HCT116 (cell line): ENCODE results near the gene CDK4. TPM values are rescaled to one million over a fixed set of nuclear protein-coding genes. Genes with fewer than 3 reads are reported as not detected.

ENCODE experiments used
- ATAC-seq: fragments of 200-7000 bp; cut with Tn5 transposase; 2 replicates; pipeline ENCODE4 v1.9.1; 2020; ENCODE audit warnings: mild to moderate bottlenecking, moderate library complexity
- BruUV-seq: library from RNA; stranded (reverse); fragments of 400-500 nt; replicated peaks from 2 replicates; lab custom pipeline; 2021; lab: Mats Ljungman, UMichigan
- CTCF ChIA-PET: fragments of 300-600 bp; sonication (Branson Sonifier 250); formaldehyde crosslinking; loops from one replicate; lab custom pipeline; 2021; ENCODE audit warnings: antibody characterized with exemption; lab: Charles Lee
- POLR2A ChIA-PET: fragments of 300-600, 350-600 bp; sonication (Branson Sonifier 250); formaldehyde crosslinking; loops from one replicate; lab custom pipeline; 2021; ENCODE audit warnings: antibody characterized with exemption; lab: Charles Lee
- RAD21 ChIA-PET, 2 experiments: fragments of 300-600 bp; sonication (Branson Sonifier 250); formaldehyde crosslinking; loops; one replicate each; lab custom pipeline; 2023; ENCODE audit warnings: low total read pairs in 2 of 2; ENCODE audit not compliant: uncharacterized antibody in 2 of 2, unreplicated experiment in 2 of 2, low non-redundant PET in 1 of 2; lab: Charles Lee
- DNase-seq: peaks from one replicate; pipeline ENCODE4 v3.0.0-alpha.2; 2010; ENCODE audit warnings: low read depth, low spot score
- H2AFZ ChIP-seq: fragments of 200-600 bp; shearing (Covaris generic), sonication (generic); 2 replicates; pipeline ENCODE4 v1.6.1; 2017; ENCODE audit warnings: low read depth, mixed run types, mixed read lengths, antibody characterized with exemption, low read length; ENCODE audit not compliant: poor library complexity, severe bottlenecking
- H3K27ac ChIP-seq: 2 replicates; pipeline ENCODE4 v1.5.1; 2012; ENCODE audit warnings: low read depth, low read length
- H3K27me3 ChIP-seq: fragments of 200-600 bp; sonication (generic); 2 replicates; pipeline ENCODE4 v1.6.1; 2016; ENCODE audit warnings: mixed run types, low read length, mixed read lengths; ENCODE audit not compliant: insufficient read depth
- H3K36me3 ChIP-seq, 2 experiments: fragments of 200-500 bp in 1 of 2; fragments of 200-600 bp in 1 of 2; sonication (Bioruptor generic) in 1 of 2; sonication (generic) in 1 of 2; 2 replicates each; pipeline versions ENCODE4 v1.5.1 to v1.6.1; 2014 to 2016; ENCODE audit warnings: low read length in 2 of 2, inconsistent platforms in 1 of 2, mixed read lengths in 1 of 2, mixed run types in 1 of 2; ENCODE audit not compliant: insufficient read depth in 2 of 2, control insufficient read depth in 1 of 2
- H3K4me1 ChIP-seq, 2 experiments: fragments of 200-600 bp in 1 of 2; sonication (generic) in 1 of 2; 2 replicates each; pipeline versions ENCODE4 v1.5.1 to v1.6.1; 2012 to 2017; ENCODE audit warnings: low read length in 2 of 2, inconsistent platforms in 1 of 2, mild to moderate bottlenecking in 1 of 2, mixed read lengths in 1 of 2, mixed run types in 1 of 2, moderate library complexity in 1 of 2; ENCODE audit not compliant: insufficient read depth in 2 of 2, control insufficient read depth in 1 of 2
- H3K4me2 ChIP-seq: fragments of 200-600 bp; sonication (generic); 2 replicates; pipeline ENCODE4 v1.6.1; 2017; ENCODE audit warnings: mixed run types, low read length, mixed read lengths
- H3K4me3 ChIP-seq, 2 experiments: fragments of 200-600 bp in 1 of 2; sonication (generic) in 1 of 2; replicated peaks in 1 of 2; 2 replicates each; pipeline ENCODE4 v1.5.1; 2011 to 2016; ENCODE audit warnings: low read length in 2 of 2, control low read depth in 1 of 2, low read depth in 1 of 2, mild to moderate bottlenecking in 1 of 2, mixed read lengths in 1 of 2, mixed run types in 1 of 2
- H3K79me2 ChIP-seq: fragments of 200-600 bp; sonication (generic); 2 replicates; pipeline ENCODE4 v1.6.1; 2017; ENCODE audit warnings: mild to moderate bottlenecking, mixed run types, low read length, moderate library complexity, mixed read lengths; ENCODE audit not compliant: insufficient read depth
- H3K9ac ChIP-seq: fragments of 200-600 bp; sonication (generic); 2 replicates; pipeline ENCODE4 v1.6.1; 2016; ENCODE audit warnings: low read length, mixed read lengths
- H3K9me2 ChIP-seq: fragments of 200-600 bp; sonication (generic), shearing (Covaris generic); 2 replicates; pipeline ENCODE4 v1.6.1; 2017; ENCODE audit warnings: mixed run types, mild to moderate bottlenecking, moderate library complexity; ENCODE audit not compliant: insufficient read depth
- H3K9me3 ChIP-seq, 2 experiments: fragments of 200-500 bp in 1 of 2; fragments of 200-600 bp in 1 of 2; sonication (Bioruptor generic) in 1 of 2; sonication (generic) in 1 of 2; 2 replicates each; pipeline ENCODE4 v1.6.1; 2014 to 2017; ENCODE audit warnings: low read length in 2 of 2, mixed read lengths in 2 of 2, inconsistent platforms in 1 of 2, low read depth in 1 of 2, mild to moderate bottlenecking in 1 of 2, mixed run types in 1 of 2, moderate library complexity in 1 of 2; ENCODE audit not compliant: control insufficient read depth in 1 of 2, insufficient read depth in 1 of 2
- H4K20me1 ChIP-seq: fragments of 200-600 bp; sonication (generic), shearing (Covaris generic); 2 replicates; pipeline ENCODE4 v1.6.1; 2017; ENCODE audit warnings: mixed run types, mild to moderate bottlenecking, moderate library complexity; ENCODE audit not compliant: insufficient read depth
- CBX3 ChIP-seq: IDR thresholded peaks from 2 replicates; pipeline ENCODE4 v1.6.1; 2012; ENCODE audit warnings: low read depth
- CEBPB ChIP-seq: IDR thresholded peaks from 2 replicates; pipeline ENCODE4 v1.6.1; 2012; ENCODE audit warnings: low read depth
- ELF1 ChIP-seq: IDR thresholded peaks from 2 replicates; pipeline ENCODE4 v1.6.1; 2012; ENCODE audit warnings: low read depth, borderline replicate concordance
- EZH2phosphoT487 ChIP-seq: fragments of 200-600 bp; IDR thresholded peaks from 2 replicates; pipeline ENCODE4 v1.6.1; 2018; ENCODE audit warnings: antibody characterized with exemption, borderline replicate concordance
- FOSL1 ChIP-seq: IDR thresholded peaks from 2 replicates; pipeline ENCODE4 v1.6.1; 2012; ENCODE audit warnings: low read depth
- JUND ChIP-seq: IDR thresholded peaks from 2 replicates; pipeline ENCODE4 v1.6.1; 2012
- POLR2A ChIP-seq: IDR thresholded peaks from 2 replicates; pipeline ENCODE4 v1.7.0; 2011; ENCODE audit warnings: borderline replicate concordance; ENCODE audit not compliant: insufficient read depth, insufficient read length; ENCODE audit errors: extremely low read depth
- POLR2AphosphoS5 ChIP-seq: IDR thresholded peaks from 2 replicates; pipeline ENCODE4 v1.6.1; 2011; ENCODE audit warnings: mild to moderate bottlenecking, low read depth, low read length, moderate library complexity
- SIN3A ChIP-seq: IDR thresholded peaks from 2 replicates; pipeline ENCODE4 v1.6.1; 2012; ENCODE audit warnings: low read depth
- SRF ChIP-seq: IDR thresholded peaks from 2 replicates; pipeline ENCODE4 v1.6.1; 2012; ENCODE audit warnings: low read depth
- TCF7L2 ChIP-seq: IDR thresholded peaks from 2 replicates; pipeline ENCODE4 v1.7.0; 2011; ENCODE audit warnings: borderline replicate concordance, inconsistent platforms; ENCODE audit not compliant: insufficient read depth, insufficient read length; ENCODE audit errors: extremely low read depth
- YY1 ChIP-seq: IDR thresholded peaks from 2 replicates; pipeline ENCODE4 v1.6.1; 2011; ENCODE audit warnings: low read length, low read depth, moderate library complexity, mild to moderate bottlenecking; ENCODE audit not compliant: insufficient replicate concordance; ENCODE audit errors: extremely low read depth
- ZBTB33 ChIP-seq: IDR thresholded peaks from 2 replicates; pipeline ENCODE4 v1.6.1; 2011; ENCODE audit warnings: mild to moderate bottlenecking, low read length, moderate library complexity; ENCODE audit not compliant: insufficient replicate concordance; ENCODE audit errors: extremely low read depth
- ZFX ChIP-seq: fragments of 450-650 bp; IDR thresholded peaks from 2 replicates; pipeline ENCODE4 v1.6.1; 2017
- ZNF274 ChIP-seq: fragments of 200-500 bp; sonication (Bioruptor generic); IDR thresholded peaks from 2 replicates; pipeline ENCODE4 v1.6.1; 2014; ENCODE audit warnings: mild to moderate bottlenecking, low read depth, low read length, inconsistent platforms
- intact Hi-C: fragments of 100-400 bp; cut with micrococcal nuclease; formaldehyde crosslinking; loops from 2 replicates; pipeline ENCODE4 v1.10.0; 2022
- total RNA-seq: library from RNA; stranded (reverse); gene quantifications from one replicate; pipeline ENCODE4 v1.2.1, GENCODE V29; 2021; ENCODE audit not compliant: unreplicated experiment
- TF ChIP-seq, protein P1 (sequence below), 3 experiments: fragments of 200-600 bp in 1 of 3; sonication (generic) in 1 of 3; IDR thresholded peaks in 2 of 3; conservative IDR thresholded peaks in 1 of 3; 2 replicates each; pipeline ENCODE4 v1.5.1; 2012 to 2017; ENCODE audit warnings: low read depth in 2 of 3, low read length in 2 of 3, antibody characterized with exemption in 1 of 3, borderline replicate concordance in 1 of 3, control low read depth in 1 of 3, mild to moderate bottlenecking in 1 of 3, mixed read lengths in 1 of 3, mixed run types in 1 of 3, moderate library complexity in 1 of 3; ENCODE audit not compliant: insufficient read depth in 1 of 3
- TF ChIP-seq, protein P2 (sequence below): IDR thresholded peaks from 2 replicates; pipeline ENCODE4 v1.6.1; 2012

Gene CDK4
- total RNA-seq, 1 experiment from 2014 or later, result 206 TPM

DNA sequence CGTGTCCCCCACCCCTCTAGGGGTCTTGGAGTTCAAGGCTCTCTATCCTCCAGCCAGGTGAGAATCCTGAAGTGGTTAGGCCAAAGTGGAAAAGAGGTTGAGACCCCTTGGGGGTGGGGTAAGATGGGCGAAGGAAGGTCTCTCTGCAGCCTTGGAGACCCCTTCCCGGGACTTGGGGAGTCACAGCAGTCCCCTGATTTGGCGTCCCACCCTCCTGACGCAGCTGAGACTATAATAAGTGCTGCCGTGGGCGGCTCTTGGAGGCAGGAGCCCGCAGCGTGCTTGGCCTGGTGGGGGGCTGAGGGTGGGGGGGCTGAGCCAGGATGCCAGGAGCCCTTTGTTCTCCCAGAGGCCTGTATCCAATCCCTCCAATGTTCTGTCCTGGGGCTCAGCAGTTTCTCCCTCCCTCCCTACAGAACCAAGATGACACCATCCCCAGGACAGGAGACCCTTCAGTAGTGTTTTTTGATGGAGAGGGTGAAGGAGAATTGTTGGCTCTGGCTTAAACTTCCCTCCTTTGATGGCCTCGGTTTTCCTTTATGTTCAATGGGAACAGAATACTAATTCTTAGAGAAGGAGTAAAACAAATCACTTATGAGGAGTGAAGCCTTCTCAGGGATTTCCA, 12.1 kb downstream of the CDK4 start (continued):
- TF ChIP-seq, protein P1, sequence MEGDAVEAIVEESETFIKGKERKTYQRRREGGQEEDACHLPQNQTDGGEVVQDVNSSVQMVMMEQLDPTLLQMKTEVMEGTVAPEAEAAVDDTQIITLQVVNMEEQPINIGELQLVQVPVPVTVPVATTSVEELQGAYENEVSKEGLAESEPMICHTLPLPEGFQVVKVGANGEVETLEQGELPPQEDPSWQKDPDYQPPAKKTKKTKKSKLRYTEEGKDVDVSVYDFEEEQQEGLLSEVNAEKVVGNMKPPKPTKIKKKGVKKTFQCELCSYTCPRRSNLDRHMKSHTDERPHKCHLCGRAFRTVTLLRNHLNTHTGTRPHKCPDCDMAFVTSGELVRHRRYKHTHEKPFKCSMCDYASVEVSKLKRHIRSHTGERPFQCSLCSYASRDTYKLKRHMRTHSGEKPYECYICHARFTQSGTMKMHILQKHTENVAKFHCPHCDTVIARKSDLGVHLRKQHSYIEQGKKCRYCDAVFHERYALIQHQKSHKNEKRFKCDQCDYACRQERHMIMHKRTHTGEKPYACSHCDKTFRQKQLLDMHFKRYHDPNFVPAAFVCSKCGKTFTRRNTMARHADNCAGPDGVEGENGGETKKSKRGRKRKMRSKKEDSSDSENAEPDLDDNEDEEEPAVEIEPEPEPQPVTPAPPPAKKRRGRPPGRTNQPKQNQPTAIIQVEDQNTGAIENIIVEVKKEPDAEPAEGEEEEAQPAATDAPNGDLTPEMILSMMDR (IDR thresholded peaks at IDR 0.05 in 2 of 3, conservative IDR thresholded peaks at IDR 0.05 in 1 of 3; ENCODE audit: borderline replicate concordance in 1 of 3, insufficient read depth in 1 of 3, low read depth in 2 of 3, low read length in 2 of 3), result no peak
- TF ChIP-seq POLR2AphosphoS5 (no peak), EZH2phosphoT487 (no peak), CBX3 (no peak), SIN3A (no peak), TCF7L2 (no peak)

- H3K4me1 ChIP-seq, result peaks cover 10 to 26% of the 10 kb centered on the region in 2 experiments; a peak in 3 of 4 replicates
- CTCF ChIA-PET, result no interaction called here
- no peaks in the 10 kb centered on the region for H3K79me2 ChIP-seq
- TF ChIP-seq ZBTB33 (no peak), ZFX (no peak), ELF1 (no peak), CEBPB (no peak), SRF (no peak), ZNF274 (no peak), POLR2A (no peak), JUND (no peak), YY1 (no peak), FOSL1 (no peak)
- TF ChIP-seq, protein P2, sequence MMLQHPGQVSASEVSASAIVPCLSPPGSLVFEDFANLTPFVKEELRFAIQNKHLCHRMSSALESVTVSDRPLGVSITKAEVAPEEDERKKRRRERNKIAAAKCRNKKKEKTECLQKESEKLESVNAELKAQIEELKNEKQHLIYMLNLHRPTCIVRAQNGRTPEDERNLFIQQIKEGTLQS, result no peak
- TF ChIP-seq, protein P1 (IDR thresholded peaks at IDR 0.05 in 2 of 3, conservative IDR thresholded peaks at IDR 0.05 in 1 of 3; ENCODE audit: borderline replicate concordance in 1 of 3, insufficient read depth in 1 of 3, low read depth in 2 of 3, low read length in 2 of 3), result no peak
Measured at GRCh38 chr12:57739387-57739786, 12.7 kb downstream of the CDK4 start.

More at GRCh38 chr12:57739387-57739786, 12.7 kb downstream of the CDK4 start:
- ATAC-seq, result no peak
- peaks cover 0 to under 1% of the 10 kb centered on the region in 2 experiments; a peak in 1 of 4 replicates for H3K36me3 ChIP-seq
- H3K4me3 ChIP-seq, result no peak overlapping the region
- ChIA-PET POLR2A (no interaction called here), RAD21 (no interaction called here)
- H3K9me2 ChIP-seq, result no peaks in the 10 kb centered on the region
- no peaks in the 10 kb centered on the region for H4K20me1 ChIP-seq
- intact Hi-C loops, result no loop called here
- no peak overlapping the region for H2AFZ ChIP-seq
- H3K9me3 ChIP-seq, result no peaks in the 10 kb centered on the region
- no peak overlapping the region for H3K27ac ChIP-seq
- no peak overlapping the region for H3K4me2 ChIP-seq
- no TSS peak for BruUV-seq
- DNase-seq, result no peak
- H3K27me3 ChIP-seq, result no peaks in the 10 kb centered on the region
- H3K9ac ChIP-seq, result no peak overlapping the region
